Esophagus muscularis mucosa (tissue), 4 donors: ENCODE measurements around the gene STK4. TPM values are rescaled to one million over a fixed set of nuclear protein-coding genes. Genes with fewer than 3 reads are reported as not detected.

Source experiments
- DNase-seq: peaks from one replicate; pipeline ENCODE4 v3.0.0-alpha.2; 2017; ENCODE audit errors: extremely low spot score
- H3K27ac ChIP-seq, 4 donors: fragments of 200-600 bp; sonication (generic); replicated peaks in 1 of 4; 1 replicate in 3 of 4; 2 replicates in 1 of 4; pipeline ENCODE4 v1.5.1; 2016 to 2019; ENCODE audit warnings: mild to moderate bottlenecking in 1 of 4
- H3K27me3 ChIP-seq, 4 donors: fragments of 200-600 bp; sonication (generic); one replicate each; pipeline versions ENCODE4 v1.5.1 to v1.6.0; 2016 to 2019
- H3K36me3 ChIP-seq, 4 donors: fragments of 200-600 bp; sonication (generic); one replicate each; pipeline ENCODE4 v1.5.1; 2016 to 2019
- H3K4me1 ChIP-seq, 4 donors: fragments of 200-600 bp; sonication (generic); one replicate each; pipeline ENCODE4 v1.5.1; 2016 to 2019
- H3K4me3 ChIP-seq, 4 donors: fragments of 200-600 bp; sonication (generic); 1 replicate in 2 of 4; 2 replicates in 2 of 4; pipeline ENCODE4 v1.5.1; 2016 to 2019; ENCODE audit warnings: mild to moderate bottlenecking in 4 of 4, moderate library complexity in 1 of 4
- H3K9me3 ChIP-seq, 4 donors: fragments of 200-600 bp; sonication (generic); 1 replicate in 3 of 4; 2 replicates in 1 of 4; pipeline ENCODE4 v1.5.1; 2016 to 2019
- CTCF ChIP-seq, 3 experiments: fragments of 200-600 bp in 2 of 3; fragments of 450-650 bp in 1 of 3; sonication (generic) in 2 of 3; IDR thresholded peaks; one replicate each; pipeline ENCODE4 v1.5.1; 2017 to 2019; ENCODE audit warnings: antibody characterized with exemption in 3 of 3, mild to moderate bottlenecking in 2 of 3, moderate library complexity in 1 of 3
- EP300 ChIP-seq: sonication (generic); formaldehyde crosslinking; IDR thresholded peaks from one replicate; pipeline ENCODE4 v1.6.1; 2017; ENCODE audit warnings: antibody characterized with exemption
- POLR2A ChIP-seq: fragments of 450-650 bp; IDR thresholded peaks from one replicate; pipeline ENCODE4 v1.6.1; 2017; ENCODE audit warnings: antibody characterized with exemption, moderate library complexity, mild to moderate bottlenecking, low read depth
- POLR2AphosphoS5 ChIP-seq, 2 donors: sonication (generic); formaldehyde crosslinking; IDR thresholded peaks; one replicate each; pipeline ENCODE4 v1.6.1; 2017; ENCODE audit warnings: antibody characterized with exemption in 2 of 2
- WGBS: methylation state at CpG from one replicate; pipeline ENCODE4 v1.1.5; 2018; 5-methylcytosine and 5-hydroxymethylcytosine counted together
- intact Hi-C: fragments of 100-400 bp; cut with DNase I; formaldehyde crosslinking; loops from one replicate; pipeline ENCODE4 v1.15.1; 2023
- total RNA-seq, 4 donors: library from RNA; depleted of rRNA; stranded (reverse); fragments of >200 nt; gene quantifications; one replicate each; pipeline versions ENCODE4 v1.1.0 to v1.2.1, GENCODE V29; 2016

STK4 gene
- total RNA-seq, 4 donors from 2014 or later: 26.0 to 31.6 (median 27.7) TPM

GRCh38 chr20:45016089-45016671 lies 49.9 kb downstream of the STK4 start:
- Histone ChIP-seq H3K27ac (no peak overlapping the region), H3K4me1 (peaks cover 3 to 23% (median 17%) of the 10 kb centered on the region in 4 donors), H3K4me3 (no peak overlapping the region), H3K36me3 (peaks cover 0 to 28% (median 0%) of the 10 kb centered on the region in 4 donors), H3K27me3 (no peaks in the 10 kb centered on the region), H3K9me3 (no peaks in the 10 kb centered on the region)
- 70% methylated on average over 5 of the region's 5 CpGs for WGBS
- DNase-seq: no peak
- intact Hi-C loops: no loop called here
- no peak for TF ChIP-seq POLR2AphosphoS5 (IDR thresholded peaks at IDR 0.05)

GRCh38 chr20:45017281-45017680 lies 51.0 kb downstream of the STK4 start:
- peaks cover 0 to 19% (median 15%) of the 10 kb centered on the region in 4 donors for H3K4me1 ChIP-seq
- TF ChIP-seq CTCF (IDR thresholded peaks at IDR 0.05) (no peak), POLR2A (no peak), POLR2AphosphoS5 (IDR thresholded peaks at IDR 0.05) (no peak), EP300 (no peak)
- no peak overlapping the region for H3K27ac ChIP-seq
- no peak overlapping the region for H3K4me3 ChIP-seq
- no peaks in the 10 kb centered on the region for H3K9me3 ChIP-seq
- WGBS: 92% methylated on average over 5 of the region's 5 CpGs
- H3K27me3 ChIP-seq: no peaks in the 10 kb centered on the region
- DNase-seq: no peak
- H3K36me3 ChIP-seq: peaks cover 0 to 32% (median 0%) of the 10 kb centered on the region in 4 donors
- intact Hi-C loops: no loop called here

- TF ChIP-seq POLR2A: no peak
- Histone ChIP-seq H3K27ac (no peak overlapping the region), H3K27me3 (no peaks in the 10 kb centered on the region), H3K36me3 (peaks cover 0 to 31% (median 0%) of the 10 kb centered on the region in 4 donors), H3K4me3 (no peak overlapping the region), H3K4me1 (peaks cover 0 to 19% (median 15%) of the 10 kb centered on the region in 4 donors), H3K9me3 (no peaks in the 10 kb centered on the region)
- intact Hi-C loops: no loop called here
- no peak for DNase-seq
Observed at GRCh38 chr20:45017857-45018256, 51.5 kb downstream of the STK4 start.

GRCh38 chr20:45019027-45019761 lies 52.9 kb downstream of the STK4 start:
- intact Hi-C loops: no loop called here
- H3K4me1 ChIP-seq: peaks cover 0 to 19% (median 15%) of the 10 kb centered on the region in 4 donors
- H3K27ac ChIP-seq: no peak overlapping the region

GRCh38 chr20:45019762-45020123 lies 53.4 kb downstream of the STK4 start:
- peaks cover 0 to 43% (median 5%) of the 10 kb centered on the region in 4 donors for H3K36me3 ChIP-seq
- H3K4me3 ChIP-seq: no peak overlapping the region
- no peak for TF ChIP-seq EP300
- no peak for TF ChIP-seq CTCF (IDR thresholded peaks at IDR 0.05)
- no peak for TF ChIP-seq POLR2A
- no peak for TF ChIP-seq POLR2AphosphoS5 (IDR thresholded peaks at IDR 0.05)
- no peaks in the 10 kb centered on the region for H3K27me3 ChIP-seq
- intact Hi-C loops: no loop called here
- 67% methylated on average over 1 of the region's 1 CpG for WGBS
- peaks cover 0 to 19% (median 15%) of the 10 kb centered on the region in 4 donors for H3K4me1 ChIP-seq
- H3K9me3 ChIP-seq: no peaks in the 10 kb centered on the region
- no peak for DNase-seq
- H3K27ac ChIP-seq: no peak overlapping the region

More at GRCh38 chr20:45019027-45019761, 52.9 kb downstream of the STK4 start:
- H3K9me3 ChIP-seq: no peaks in the 10 kb centered on the region
- TF ChIP-seq EP300: no peak
- no peak for TF ChIP-seq CTCF (IDR thresholded peaks at IDR 0.05)
- no peak for TF ChIP-seq POLR2A
- TF ChIP-seq POLR2AphosphoS5 (IDR thresholded peaks at IDR 0.05): no peak
- DNase-seq: no peak
- H3K27me3 ChIP-seq: no peaks in the 10 kb centered on the region
- no peak overlapping the region for H3K4me3 ChIP-seq
- H3K36me3 ChIP-seq: peaks cover 0 to 39% (median 2%) of the 10 kb centered on the region in 4 donors
- WGBS: 88% methylated on average over 4 of the region's 4 CpGs
